Colonic mucosa (tissue), 4 donors: ENCODE results near the gene ZKSCAN1. TPM values are rescaled to one million over a fixed set of nuclear protein-coding genes. Genes with fewer than 3 reads are reported as not detected.
A peak's percentile ranks its signal among the peaks of the same experiment; 100 is the strongest.

Source experiments
- DNase-seq: peaks from one replicate; pipeline ENCODE4 v3.0.0-alpha.2; 2020
- H3K27ac ChIP-seq: fragments of 200-600 bp; one replicate; pipeline ENCODE4 v1.8.0; 2021
- H3K27me3 ChIP-seq: fragments of 200-600 bp; one replicate; pipeline ENCODE4 v1.8.0; 2021
- H3K36me3 ChIP-seq: fragments of 200-600 bp; one replicate; pipeline ENCODE4 v1.8.0; 2021
- H3K4me1 ChIP-seq: fragments of 200-600 bp; one replicate; pipeline ENCODE4 v1.8.0; 2021; ENCODE audit warnings: mild to moderate bottlenecking
- H3K4me3 ChIP-seq: fragments of 200-600 bp; one replicate; pipeline ENCODE4 v1.8.0; 2021
- H3K9ac ChIP-seq, 2 donors: one replicate each; pipeline ENCODE4 v1.7.0; 2013; ENCODE audit warnings: control low read depth in 2 of 2, low read depth in 2 of 2, low read length in 2 of 2
- H3K9me3 ChIP-seq: fragments of 200-600 bp; one replicate; pipeline ENCODE4 v1.8.0; 2021
- CTCF ChIP-seq: fragments of 200-600 bp; IDR thresholded peaks from one replicate; pipeline ENCODE4 v1.8.0; 2022; ENCODE audit warnings: antibody characterized with exemption, mild to moderate bottlenecking
- intact Hi-C: fragments of 100-400 bp; cut with DNase I; formaldehyde crosslinking; loops from one replicate; pipeline ENCODE4 v1.14.1; 2022
- total RNA-seq, 2 donors: library from RNA; stranded (reverse); fragmentation: NEBNext Ultra II Directional in 1 of 2; extraction: Animal tissue kit (Norgen Biotek cat#: 25700) in 1 of 2; gene quantifications; one replicate each; pipeline ENCODE4 v1.2.1, GENCODE V29; 2021
- donor health status: healthy.
- donor health status: DM: no; HTN: no; CAD: no.
- donor health status: DM: no; HTN: no; CAD: no.

The ZKSCAN1 gene
- total RNA-seq, 2 donors from 2014 or later = 96.1 to 147 TPM

- Histone ChIP-seq H3K36me3 (peaks cover 8% of the 10 kb centered on the region), H3K4me3 (peak within 1 kb of the TSS; percentile 66), H3K9ac (peak within 1 kb of the TSS; percentile 93 to 97), H3K4me1 (peaks cover 3% of the 10 kb centered on the region), H3K9me3 (no peaks in the 10 kb centered on the region), H3K27ac (peak within 1 kb of the TSS; percentile 75), H3K27me3 (no peaks in the 10 kb centered on the region)
- intact Hi-C loops = no loop called here
- DNase-seq = peak; percentile 90
- TF ChIP-seq CTCF = no peak
Observed at GRCh38 chr7:100088621-100089457, 73.4 kb downstream of the ZKSCAN1 start, which contains the start of gene COPS6. COPS6 (plus strand) TSS chr7:100088969; CDS start chr7:100088991, 22 bp downstream.

- intact Hi-C loops = no loop called here
- Histone ChIP-seq H3K9me3 (no peaks in the 10 kb centered on the region), H3K27me3 (no peaks in the 10 kb centered on the region), H3K27ac (peak overlapping the region; percentile 75), H3K4me3 (peak overlapping the region; percentile 66), H3K9ac (peak overlapping the region; percentile 93 to 97), H3K36me3 (peaks cover 15% of the 10 kb centered on the region), H3K4me1 (peaks cover 3% of the 10 kb centered on the region)
- DNase-seq = no peak
- no peak for TF ChIP-seq CTCF
Observed at GRCh38 chr7:100089458-100090196, 74.2 kb downstream of the ZKSCAN1 start.

- Histone ChIP-seq H3K27me3 (no peaks in the 10 kb centered on the region), H3K9me3 (no peaks in the 10 kb centered on the region), H3K9ac (no peak overlapping the region), H3K36me3 (peaks cover 26% of the 10 kb centered on the region), H3K27ac (no peak overlapping the region), H3K4me1 (peaks cover 3% of the 10 kb centered on the region), H3K4me3 (no peak overlapping the region)
- TF ChIP-seq CTCF = no peak
- no peak for DNase-seq
- intact Hi-C loops = no loop called here
Observed at GRCh38 chr7:100090527-100091410, 75.4 kb downstream of the ZKSCAN1 start.

Other genes with a start within 250 kb of the ZKSCAN1 start
- 1 to 10 TPM in 1 of 2 donors, under 1 TPM in 1; 0.67 to 1.4 TPM for gene CYP3A4, start 231.4 kb upstream of the ZKSCAN1 start, total RNA-seq
- not detected for gene CYP3A43, start 187.6 kb upstream of the ZKSCAN1 start, total RNA-seq
- gene OR2AE1, start 138.6 kb upstream of the ZKSCAN1 start, total RNA-seq = not detected
- 10 to 100 TPM; 23.8 to 23.9 TPM for gene TRIM4, start 96.1 kb upstream of the ZKSCAN1 start, total RNA-seq
- not detected for gene GJC3, start 86.0 kb upstream of the ZKSCAN1 start, total RNA-seq
- 1 to 10 TPM; 2.5 to 4.6 TPM for gene AZGP1, start 39.6 kb upstream of the ZKSCAN1 start, total RNA-seq
- gene ZSCAN21, start 34.2 kb downstream of the ZKSCAN1 start, total RNA-seq = 1 to 10 TPM; 6.2 to 7.7 TPM
- 10 to 100 TPM; 30.1 to 31.9 TPM for gene ZNF3, start 66.1 kb downstream of the ZKSCAN1 start, total RNA-seq
- 100 to 1,000 TPM in 1 of 2 donors, 10 to 100 TPM in 1; 67.3 to 110 TPM for gene COPS6, start 73.4 kb downstream of the ZKSCAN1 start, total RNA-seq
- gene MCM7, start 85.8 kb downstream of the ZKSCAN1 start, total RNA-seq = 100 to 1,000 TPM in 1 of 2 donors, 10 to 100 TPM in 1; 68.1 to 241 TPM
- 10 to 100 TPM; 17.8 to 23.6 TPM for gene AP4M1, start 86.0 kb downstream of the ZKSCAN1 start, total RNA-seq
- gene TAF6, start 103.8 kb downstream of the ZKSCAN1 start, total RNA-seq = 10 to 100 TPM; 28.7 to 67.3 TPM
- 10 to 100 TPM in 1 of 2 donors, 1 to 10 TPM in 1; 8.4 to 10.6 TPM for gene CNPY4, start 104.0 kb downstream of the ZKSCAN1 start, total RNA-seq
- 1 to 10 TPM; 1.9 to 4.1 TPM for gene MBLAC1, start 111.4 kb downstream of the ZKSCAN1 start, total RNA-seq
- gene LAMTOR4, start 133.3 kb downstream of the ZKSCAN1 start, total RNA-seq = 100 to 1,000 TPM; 230 to 268 TPM
- 10 to 100 TPM; 40.3 to 69.5 TPM for gene TRAPPC14, start 143.1 kb downstream of the ZKSCAN1 start, total RNA-seq
- gene GAL3ST4, start 153.0 kb downstream of the ZKSCAN1 start, total RNA-seq = 10 to 100 TPM in 1 of 2 donors, 1 to 10 TPM in 1; 5.2 to 11.6 TPM
- 1 to 10 TPM; 4.0 to 7.6 TPM for gene GPC2, start 161.8 kb downstream of the ZKSCAN1 start, total RNA-seq
- gene STAG3, start 162.3 kb downstream of the ZKSCAN1 start, total RNA-seq = 1 to 10 TPM; 1.4 to 3.8 TPM
- gene PVRIG, start 204.4 kb downstream of the ZKSCAN1 start, total RNA-seq = 1 to 10 TPM in 1 of 2 donors, under 1 TPM in 1; 0.53 to 1.4 TPM